Type B pancreatic cell (in vitro differentiated cells): ENCODE measurements around the gene GMPPB. TPM values are rescaled to one million over a fixed set of nuclear protein-coding genes. Genes with fewer than 3 reads are reported as not detected.
A peak's percentile ranks its signal among the peaks of the same experiment; 100 is the strongest.

Experiments
- DNase-seq: peaks from one replicate; pipeline ENCODE4 v3.0.0; 2021; ENCODE audit warnings: mixed read lengths; ENCODE audit not compliant: unreplicated experiment; ENCODE audit errors: extremely low spot score
- H3K27ac Mint-ChIP-seq: 2 replicates; pipeline ENCODE4 v1.8.0; 2021; ENCODE audit warnings: mild to moderate bottlenecking, mixed read lengths
- H3K27me3 Mint-ChIP-seq: 2 replicates; pipeline ENCODE4 v1.8.0; 2021; ENCODE audit warnings: mixed read lengths
- H3K36me3 Mint-ChIP-seq: 2 replicates; pipeline ENCODE4 v1.8.0; 2021; ENCODE audit warnings: mixed read lengths
- H3K4me1 Mint-ChIP-seq: one replicate; pipeline ENCODE4 v1.8.0; 2021; ENCODE audit warnings: mixed read lengths; ENCODE audit not compliant: unreplicated experiment
- H3K4me3 Mint-ChIP-seq: 2 replicates; pipeline ENCODE4 v1.8.0; 2021; ENCODE audit warnings: mild to moderate bottlenecking, mixed read lengths
- H3K9me3 Mint-ChIP-seq: 2 replicates; pipeline ENCODE4 v1.8.0; 2021; ENCODE audit warnings: mixed read lengths
- total RNA-seq: library from RNA; stranded (reverse); gene quantifications from 2 replicates; pipeline ENCODE4 v1.2.1, GENCODE V29; 2021; ENCODE audit warnings: low replicate concordance
- TF ChIP-seq, protein P1 (sequence below): fragments of 200-600 bp; sonication (generic); conservative IDR thresholded peaks from 2 replicates; pipeline ENCODE4 v1.5.0; 2021; ENCODE audit warnings: antibody characterized with exemption, mild to moderate bottlenecking

Gene GMPPB
- total RNA-seq, 1 donor from 2014 or later, result 41.9 TPM

DNA sequence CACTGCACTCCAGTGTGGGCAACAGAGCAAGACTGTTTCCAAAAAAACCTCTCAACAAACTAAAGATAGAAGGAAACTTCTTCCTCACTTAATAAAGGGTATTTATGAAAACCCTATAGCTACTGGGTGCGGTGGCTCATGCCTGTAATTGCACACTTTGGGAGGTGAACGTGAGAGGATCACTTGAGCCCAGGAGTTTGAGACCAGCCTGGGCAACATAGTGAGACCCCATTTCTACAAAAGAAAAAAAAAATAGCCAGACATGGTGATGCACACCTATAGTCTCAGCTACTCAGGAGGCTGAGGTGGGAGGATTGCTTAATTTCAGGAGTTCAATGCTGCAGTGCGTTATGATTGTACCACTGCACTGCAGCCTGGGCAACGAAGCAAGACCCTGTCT is 40.2 kb upstream of the GMPPB start:
- Mint-ChIP-seq H3K4me3 (no peak overlapping the region), H3K27me3 (no peaks in the 10 kb centered on the region), H3K4me1 (no peaks in the 10 kb centered on the region), H3K27ac (no peak overlapping the region), H3K9me3 (no peaks in the 10 kb centered on the region), H3K36me3 (peaks cover 4% of the 10 kb centered on the region)
- TF ChIP-seq, protein P1, sequence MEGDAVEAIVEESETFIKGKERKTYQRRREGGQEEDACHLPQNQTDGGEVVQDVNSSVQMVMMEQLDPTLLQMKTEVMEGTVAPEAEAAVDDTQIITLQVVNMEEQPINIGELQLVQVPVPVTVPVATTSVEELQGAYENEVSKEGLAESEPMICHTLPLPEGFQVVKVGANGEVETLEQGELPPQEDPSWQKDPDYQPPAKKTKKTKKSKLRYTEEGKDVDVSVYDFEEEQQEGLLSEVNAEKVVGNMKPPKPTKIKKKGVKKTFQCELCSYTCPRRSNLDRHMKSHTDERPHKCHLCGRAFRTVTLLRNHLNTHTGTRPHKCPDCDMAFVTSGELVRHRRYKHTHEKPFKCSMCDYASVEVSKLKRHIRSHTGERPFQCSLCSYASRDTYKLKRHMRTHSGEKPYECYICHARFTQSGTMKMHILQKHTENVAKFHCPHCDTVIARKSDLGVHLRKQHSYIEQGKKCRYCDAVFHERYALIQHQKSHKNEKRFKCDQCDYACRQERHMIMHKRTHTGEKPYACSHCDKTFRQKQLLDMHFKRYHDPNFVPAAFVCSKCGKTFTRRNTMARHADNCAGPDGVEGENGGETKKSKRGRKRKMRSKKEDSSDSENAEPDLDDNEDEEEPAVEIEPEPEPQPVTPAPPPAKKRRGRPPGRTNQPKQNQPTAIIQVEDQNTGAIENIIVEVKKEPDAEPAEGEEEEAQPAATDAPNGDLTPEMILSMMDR, result no peak
- DNase-seq, result no peak

DNA sequence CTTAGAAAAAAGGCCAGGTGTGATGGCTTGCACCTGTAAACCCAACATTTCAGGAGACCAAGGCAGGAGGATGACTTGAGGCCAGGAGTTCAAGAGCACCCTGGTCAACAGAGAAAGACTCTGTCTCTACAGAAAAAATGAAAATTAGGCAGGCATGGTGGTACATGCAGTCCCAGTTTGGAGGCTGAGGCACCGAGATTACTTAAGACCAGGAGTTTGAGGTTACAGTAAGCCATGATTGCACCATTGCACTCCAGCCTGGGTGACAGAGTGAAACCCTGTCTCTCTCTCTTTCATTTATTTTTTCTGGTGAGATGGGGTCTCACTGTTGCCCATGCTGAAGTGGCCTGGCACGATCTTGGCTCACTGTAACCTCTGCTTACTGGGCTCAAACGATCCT is 37.9 kb upstream of the GMPPB start:
- H3K27ac Mint-ChIP-seq, result no peak overlapping the region
- no peaks in the 10 kb centered on the region for H3K4me1 Mint-ChIP-seq
- peaks cover 4% of the 10 kb centered on the region for H3K36me3 Mint-ChIP-seq
- H3K9me3 Mint-ChIP-seq, result no peaks in the 10 kb centered on the region
- no peak for DNase-seq
- TF ChIP-seq, protein P1, result no peak
- H3K27me3 Mint-ChIP-seq, result no peaks in the 10 kb centered on the region
- H3K4me3 Mint-ChIP-seq, result no peak overlapping the region

DNA sequence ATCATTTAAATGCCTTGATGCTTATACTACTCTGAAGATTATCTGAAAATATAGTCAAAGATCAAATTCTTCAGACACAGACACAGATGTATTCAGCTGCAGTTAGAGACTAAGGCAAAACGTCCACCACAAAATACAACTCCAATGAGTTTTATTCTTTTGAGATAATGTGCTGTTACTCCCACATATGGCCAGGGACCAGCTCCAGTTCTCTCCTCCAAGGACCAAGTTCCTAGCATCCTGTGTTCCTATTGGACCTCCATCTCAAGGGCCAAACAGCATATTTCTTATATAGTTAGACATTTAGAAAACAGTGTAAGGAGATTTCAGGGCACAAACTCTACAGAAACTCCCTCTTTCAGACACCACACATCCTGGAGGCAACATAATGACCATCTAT is 35.5 kb upstream of the GMPPB start:
- Mint-ChIP-seq H3K4me1 (peaks cover 14% of the 10 kb centered on the region), H3K36me3 (peaks cover 7% of the 10 kb centered on the region), H3K27ac (no peak overlapping the region), H3K4me3 (no peak overlapping the region), H3K27me3 (no peaks in the 10 kb centered on the region), H3K9me3 (no peaks in the 10 kb centered on the region)
- TF ChIP-seq, protein P1, result no peak
- no peak for DNase-seq

DNA sequence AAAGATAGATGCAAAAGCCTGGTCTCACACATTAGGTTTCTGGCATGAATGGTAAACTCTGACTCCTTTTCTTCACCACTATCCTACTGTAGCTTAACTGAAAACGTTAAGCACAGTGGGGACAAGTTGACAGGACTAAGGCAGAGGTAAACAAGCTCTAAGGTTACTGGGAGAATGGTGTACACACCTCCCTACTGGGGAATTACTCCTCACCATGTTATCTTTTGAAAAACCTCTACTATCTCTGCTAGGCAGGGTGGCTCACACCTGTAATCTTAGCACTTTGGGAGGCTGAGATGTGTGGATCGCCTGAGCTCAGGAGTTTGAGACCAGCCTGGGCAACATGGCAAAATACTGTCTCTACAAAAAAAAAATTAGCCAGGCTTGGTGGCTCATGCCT is 33.4 kb upstream of the GMPPB start:
- TF ChIP-seq, protein P1, result no peak
- Mint-ChIP-seq H3K27ac (peak overlapping the region; percentile 32), H3K9me3 (no peaks in the 10 kb centered on the region), H3K36me3 (peaks cover 9% of the 10 kb centered on the region), H3K4me1 (peaks cover 23% of the 10 kb centered on the region), H3K27me3 (no peaks in the 10 kb centered on the region), H3K4me3 (no peak overlapping the region)
- no peak for DNase-seq

DNA sequence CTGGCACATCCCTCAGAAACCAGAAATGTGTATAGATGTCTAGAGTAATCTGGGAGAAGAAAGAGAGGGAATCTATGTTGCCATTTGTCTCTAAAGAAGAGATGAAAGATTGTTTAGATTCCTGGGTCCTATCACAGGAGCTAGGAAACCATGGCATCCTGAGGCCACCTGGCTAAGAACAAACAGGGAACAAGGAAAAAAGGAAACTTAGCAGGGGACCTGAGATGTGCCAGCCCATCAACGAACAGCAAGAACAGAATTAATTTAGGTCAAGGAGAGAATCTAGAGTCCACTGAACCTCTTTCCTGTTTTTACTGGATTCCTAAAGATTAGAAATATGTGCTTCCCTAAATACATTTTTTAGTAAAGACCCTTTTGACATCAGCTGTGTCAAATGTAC is 32.3 kb upstream of the GMPPB start:
- Mint-ChIP-seq H3K27me3 (no peaks in the 10 kb centered on the region), H3K4me3 (no peak overlapping the region), H3K27ac (no peak overlapping the region), H3K9me3 (no peaks in the 10 kb centered on the region), H3K4me1 (peaks cover 23% of the 10 kb centered on the region), H3K36me3 (peaks cover 9% of the 10 kb centered on the region)
- TF ChIP-seq, protein P1, result no peak
- no peak for DNase-seq

DNA sequence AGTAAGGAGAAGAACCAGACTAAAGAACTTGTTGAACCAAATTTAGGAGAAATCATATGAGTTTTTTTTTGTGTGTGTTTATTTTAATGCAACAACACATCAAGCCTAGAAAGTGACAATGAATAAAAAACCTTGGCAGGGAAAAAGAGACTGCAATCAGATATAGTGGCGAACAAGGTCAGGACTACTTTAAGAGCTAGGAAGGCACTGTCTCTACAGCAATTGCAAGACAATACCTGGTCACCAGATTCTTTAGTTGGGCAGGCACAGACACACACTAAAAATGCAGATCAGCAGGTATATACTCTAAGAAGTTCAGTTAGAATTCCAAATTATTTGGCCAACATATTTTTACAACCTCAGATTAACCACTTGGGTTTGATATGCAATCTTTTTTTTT is 30.8 kb upstream of the GMPPB start:
- Mint-ChIP-seq H3K27ac (peak overlapping the region; percentile 72), H3K36me3 (peaks cover 13% of the 10 kb centered on the region), H3K4me1 (peaks cover 23% of the 10 kb centered on the region), H3K27me3 (no peaks in the 10 kb centered on the region), H3K9me3 (no peaks in the 10 kb centered on the region), H3K4me3 (no peak overlapping the region)
- TF ChIP-seq, protein P1, result no peak
- DNase-seq, result no peak
